GM18868 (cell line): ENCODE measurements around the gene PNN.

Experiments used
- ATAC-seq: cut with Tn5 transposase; IDR thresholded peaks from one replicate; pipeline ENCODE4 v1.9.1; 2021; ENCODE audit warnings: mild to moderate bottlenecking, moderate library complexity; ENCODE audit not compliant: unreplicated experiment

The PNN gene

GRCh38 chr14:39228509-39229221, 53.6 kb downstream of the PNN start:
- ATAC-seq, result peak; percentile 2

- ATAC-seq, result peak; percentile 76
Measured at GRCh38 chr14:39229222-39229543, 54.1 kb downstream of the PNN start.

GRCh38 chr14:39229601-39230110, 54.6 kb downstream of the PNN start:
- ATAC-seq, result no peak

GRCh38 chr14:39230416-39231035, 55.5 kb downstream of the PNN start:
- ATAC-seq, result no peak

DNA sequence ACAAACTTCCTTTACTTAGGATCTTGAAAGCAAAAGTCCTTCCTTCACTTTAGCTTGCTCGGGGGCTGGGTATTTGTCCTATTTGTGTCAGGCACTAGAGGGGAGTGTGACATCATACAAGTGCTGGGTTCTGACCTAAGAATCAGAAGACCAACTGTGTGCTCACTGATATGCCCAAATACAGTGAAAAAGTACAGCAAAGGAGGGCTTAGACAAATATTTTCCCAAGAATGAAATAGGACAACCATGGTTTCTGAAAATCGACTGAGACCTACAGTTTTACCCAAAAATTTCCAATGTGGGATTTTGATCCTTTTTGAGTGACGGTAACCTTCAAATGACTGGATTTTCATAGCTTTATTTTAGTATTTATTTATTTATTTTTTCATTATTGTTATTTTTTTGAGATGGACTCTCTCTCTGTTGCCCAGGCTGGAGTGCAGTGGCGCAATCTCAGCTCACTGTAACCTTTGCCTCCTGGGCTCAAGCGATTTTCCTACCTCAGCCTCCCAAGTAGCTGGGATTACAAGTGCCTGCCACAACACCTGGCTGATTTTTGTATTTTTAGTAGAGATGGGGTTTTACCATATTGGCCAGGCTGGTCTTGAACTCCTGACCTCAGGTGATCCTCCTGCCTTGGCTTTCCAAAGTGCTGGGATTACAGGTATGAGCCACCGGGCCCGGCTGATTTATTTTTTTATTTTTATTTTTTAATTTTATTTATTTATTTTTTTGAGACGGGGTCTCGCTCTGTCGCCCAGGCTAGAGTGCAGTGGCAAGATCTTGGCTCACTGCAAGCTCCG, 56.9 kb downstream of the PNN start:
- peak; percentile 72 for ATAC-seq
